ENCODE results near the gene SCN2B.

DNA sequence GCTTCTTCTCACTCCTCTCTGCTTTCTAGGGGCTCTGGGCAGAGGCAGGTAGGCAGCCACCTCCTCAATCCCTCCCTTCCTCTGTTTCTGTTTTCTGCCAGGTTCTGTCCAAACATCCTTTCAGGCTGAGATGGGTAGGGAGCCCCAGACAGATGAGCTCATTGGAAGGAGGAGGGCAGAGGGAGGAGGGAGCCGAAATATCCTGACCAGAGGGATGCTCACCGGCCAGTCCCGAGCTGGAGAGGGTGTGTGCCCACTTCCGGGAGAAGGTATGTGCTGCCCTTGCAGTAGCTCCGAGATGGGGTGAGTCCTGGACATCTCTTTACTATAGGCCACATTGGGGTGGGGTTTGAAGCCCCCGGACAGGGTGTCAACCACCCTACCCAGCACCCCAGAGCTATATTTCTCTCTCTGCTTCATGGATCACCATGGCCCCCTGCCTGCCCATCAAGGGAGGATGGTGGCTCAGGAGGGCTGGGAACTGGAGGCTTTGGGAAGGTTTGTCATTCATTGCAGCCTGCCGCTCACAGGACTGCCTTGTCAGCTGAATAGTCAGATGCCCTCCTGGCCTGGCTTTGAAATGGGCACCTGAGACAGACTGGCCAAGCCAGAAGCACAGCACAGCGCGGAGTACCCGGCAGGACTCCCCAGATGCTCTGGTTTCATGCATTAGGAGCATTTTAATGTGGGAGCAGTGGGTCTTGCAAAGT is 19.1 kb downstream of the SCN2B start:
- TF ChIP-seq EZH2 (IDR thresholded peaks at IDR 0.05; ENCODE audit: insufficient read depth, poor library complexity, severe bottlenecking) (no peak), EZH2phosphoT487 (IDR thresholded peaks at IDR 0.05; ENCODE audit: insufficient read depth, low read depth) (no peak)
